CD14-positive monocyte (primary cell): Measurements from ENCODE around the gene RIMBP2. TPM values are rescaled to one million over a fixed set of nuclear protein-coding genes. Genes with fewer than 3 reads are reported as not detected.

Source experiments
- DNase-seq, 3 donors: peaks; one replicate each; pipeline ENCODE4 v3.0.0-alpha.2; 2011 to 2022
- H2AFZ ChIP-seq: 2 replicates; pipeline ENCODE4 v1.6.0; 2012; ENCODE audit warnings: mild to moderate bottlenecking, low read depth, low read length, inconsistent platforms; ENCODE audit not compliant: insufficient read depth, poor library complexity, severe bottlenecking
- H3K27ac ChIP-seq, 2 donors: 1 replicate in 1 of 2; 2 replicates in 1 of 2; pipeline ENCODE4 v1.5.1; 2012 to 2013; ENCODE audit warnings: low read length in 2 of 2, control low read depth in 1 of 2, inconsistent platforms in 1 of 2, low read depth in 1 of 2, mild to moderate bottlenecking in 1 of 2
- H3K27me3 ChIP-seq, 2 donors: one replicate each; pipeline versions ENCODE4 v1.6.0 to v1.6.1; 2011 to 2013; ENCODE audit warnings: low read length in 2 of 2; ENCODE audit not compliant: control insufficient read depth in 2 of 2, insufficient read depth in 2 of 2
- H3K36me3 ChIP-seq, 2 donors: replicated peaks in 1 of 2; 1 replicate in 1 of 2; 2 replicates in 1 of 2; pipeline versions ENCODE4 v1.5.1 to v1.6.1; 2012 to 2013; ENCODE audit warnings: low read length in 2 of 2, control low read depth in 1 of 2, inconsistent platforms in 1 of 2, mild to moderate bottlenecking in 1 of 2; ENCODE audit not compliant: insufficient read depth in 2 of 2, control insufficient read depth in 1 of 2
- H3K4me1 ChIP-seq, 2 donors: 1 replicate in 1 of 2; 2 replicates in 1 of 2; pipeline versions ENCODE4 v1.5.1 to v1.6.1; 2012 to 2013; ENCODE audit warnings: low read length in 2 of 2, control low read depth in 1 of 2, inconsistent platforms in 1 of 2, mild to moderate bottlenecking in 1 of 2, moderate library complexity in 1 of 2; ENCODE audit not compliant: insufficient read depth in 2 of 2, control insufficient read depth in 1 of 2
- H3K4me2 ChIP-seq: replicated peaks from 2 replicates; pipeline ENCODE3; 2012; ENCODE audit warnings: low read length, moderate library complexity, mild to moderate bottlenecking; ENCODE audit not compliant: poor library complexity, severe bottlenecking; ENCODE audit errors: extremely low read depth
- H3K4me3 ChIP-seq, 3 experiments: fragments of 200-600 bp in 1 of 3; sonication (generic) in 1 of 3; replicated peaks in 1 of 3; 1 replicate in 2 of 3; 2 replicates in 1 of 3; pipeline ENCODE4 v1.5.1; 2011 to 2013; ENCODE audit warnings: low read length in 3 of 3, mild to moderate bottlenecking in 3 of 3, control low read depth in 2 of 3, low read depth in 2 of 3, inconsistent platforms in 1 of 3, moderate library complexity in 1 of 3
- H3K79me2 ChIP-seq: 2 replicates; pipeline ENCODE4 v1.6.0; 2012; ENCODE audit warnings: mild to moderate bottlenecking, control low read depth, inconsistent platforms, low read length, moderate library complexity; ENCODE audit not compliant: insufficient read depth
- H3K9ac ChIP-seq: 2 replicates; pipeline ENCODE4 v1.6.0; 2017; ENCODE audit warnings: low read length, mild to moderate bottlenecking; ENCODE audit not compliant: insufficient read depth, poor library complexity, severe bottlenecking
- H3K9me3 ChIP-seq, 2 donors: replicated peaks in 1 of 2; 1 replicate in 1 of 2; 2 replicates in 1 of 2; pipeline versions ENCODE4 v1.5.1 to v1.6.1; 2012 to 2013; ENCODE audit warnings: low read length in 2 of 2, control low read depth in 1 of 2; ENCODE audit not compliant: control insufficient read depth in 1 of 2, insufficient read depth in 1 of 2
- H4K20me1 ChIP-seq: 2 replicates; pipeline ENCODE4 v1.6.0; 2012; ENCODE audit warnings: mild to moderate bottlenecking, low read length, control low read depth, moderate library complexity; ENCODE audit not compliant: insufficient read depth
- H3K27ac Mint-ChIP-seq, 7 donors: one replicate each; pipeline ENCODE4 v1.8.0; 2020; ENCODE audit warnings: mild to moderate bottlenecking in 7 of 7, mixed read lengths in 7 of 7, moderate library complexity in 6 of 7, inconsistent platforms in 2 of 7
- H3K27me3 Mint-ChIP-seq, 3 donors: one replicate each; pipeline ENCODE4 v1.8.0; 2021 to 2022; ENCODE audit warnings: low read depth in 3 of 3, mild to moderate bottlenecking in 3 of 3, mixed read lengths in 3 of 3, moderate library complexity in 3 of 3, inconsistent platforms in 1 of 3
- H3K36me3 Mint-ChIP-seq, 2 donors: one replicate each; pipeline ENCODE4 v1.8.0; 2020; ENCODE audit warnings: mixed read lengths in 2 of 2, inconsistent platforms in 1 of 2, mild to moderate bottlenecking in 1 of 2
- H3K4me1 Mint-ChIP-seq: one replicate; pipeline ENCODE4 v1.8.0; 2020; ENCODE audit warnings: mild to moderate bottlenecking, mixed read lengths
- H3K4me3 Mint-ChIP-seq, 2 donors: one replicate each; pipeline ENCODE4 v1.8.0; 2020; ENCODE audit warnings: mild to moderate bottlenecking in 2 of 2, mixed read lengths in 2 of 2, moderate library complexity in 1 of 2
- H3K9me3 Mint-ChIP-seq, 7 donors: one replicate each; pipeline ENCODE4 v1.8.0; 2020 to 2022; ENCODE audit warnings: mixed read lengths in 7 of 7, mild to moderate bottlenecking in 6 of 7, moderate library complexity in 6 of 7, inconsistent platforms in 2 of 7
- WGBS: methylation state at CpG from one replicate; pipeline ENCODE4 v1.1.5; 2013; ENCODE audit warnings: missing lambda C conversion rate; ENCODE audit not compliant: insufficient coverage; 5-methylcytosine and 5-hydroxymethylcytosine counted together
- intact Hi-C, 2 donors: fragments of 100-400 bp; cut with micrococcal nuclease; formaldehyde crosslinking; loops; one replicate each; pipeline versions ENCODE4 v1.15.0 to v1.15.1; 2023
- polyA plus RNA-seq, 3 donors: library from polyadenylated mRNA; depleted of rRNA in 1 of 3; unstranded in 2 of 3; stranded (reverse) in 1 of 3; fragments of 300-500 nt in 2 of 3; fragments of >200 nt in 1 of 3; fragmentation: Illumina TruSeq in 2 of 3; gene quantifications; 1 replicate in 2 of 3; 2 replicates in 1 of 3; pipeline ENCODE4 v1.2.3, GENCODE V29; 2012 to 2021
- TF ChIP-seq, protein P1 (sequence below): fragments of 200-600 bp; IDR thresholded peaks from one replicate; pipeline ENCODE4 v1.8.0; 2022; ENCODE audit warnings: antibody characterized with exemption, mild to moderate bottlenecking

RIMBP2 gene
- polyA plus RNA-seq, 3 donors, result not detected

DNA sequence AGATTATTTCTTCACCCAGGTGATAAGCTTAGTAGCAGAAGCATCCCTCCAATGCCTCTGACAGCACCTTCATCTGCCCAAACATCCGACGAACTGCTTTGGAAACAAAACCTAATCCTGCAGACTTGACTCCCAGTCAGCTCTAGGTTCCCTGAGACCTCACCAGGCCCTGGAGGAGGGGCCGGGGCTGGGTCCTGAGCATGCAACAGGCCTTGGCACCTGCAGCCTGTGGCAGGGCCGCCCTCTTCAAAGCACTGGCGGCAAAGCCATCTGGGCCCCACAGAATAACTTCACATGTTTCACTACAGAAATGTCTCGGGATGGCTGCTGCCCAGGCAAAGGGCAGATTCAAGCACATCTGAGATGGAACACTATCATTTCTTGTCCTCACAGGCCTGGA lies 245.1 kb downstream of the RIMBP2 start:
- Histone ChIP-seq H3K4me1 (no peaks in the 10 kb centered on the region), H3K79me2 (no peaks in the 10 kb centered on the region), H3K9me3 (peaks cover 23 to 24% of the 10 kb centered on the region in 2 donors), H3K27me3 (no peaks in the 10 kb centered on the region), H3K27ac (no peak overlapping the region), H3K9ac (no peak overlapping the region), H3K4me2 (no peak overlapping the region), H3K36me3 (no peaks in the 10 kb centered on the region), H4K20me1 (no peaks in the 10 kb centered on the region), H3K4me3 (no peak overlapping the region), H2AFZ (no peak overlapping the region)
- Mint-ChIP-seq H3K9me3 (peaks cover 10 to 29% (median 18%) of the 10 kb centered on the region in 7 donors), H3K27me3 (peaks cover 0 to 6% (median 3%) of the 10 kb centered on the region in 3 donors), H3K4me1 (no peaks in the 10 kb centered on the region), H3K4me3 (no peak overlapping the region), H3K27ac (no peak overlapping the region), H3K36me3 (no peaks in the 10 kb centered on the region)
- WGBS, result 82% methylated on average over 6 of the region's 6 CpGs
- DNase-seq, result no peak
- intact Hi-C loops, result no loop called here
- TF ChIP-seq, protein P1, sequence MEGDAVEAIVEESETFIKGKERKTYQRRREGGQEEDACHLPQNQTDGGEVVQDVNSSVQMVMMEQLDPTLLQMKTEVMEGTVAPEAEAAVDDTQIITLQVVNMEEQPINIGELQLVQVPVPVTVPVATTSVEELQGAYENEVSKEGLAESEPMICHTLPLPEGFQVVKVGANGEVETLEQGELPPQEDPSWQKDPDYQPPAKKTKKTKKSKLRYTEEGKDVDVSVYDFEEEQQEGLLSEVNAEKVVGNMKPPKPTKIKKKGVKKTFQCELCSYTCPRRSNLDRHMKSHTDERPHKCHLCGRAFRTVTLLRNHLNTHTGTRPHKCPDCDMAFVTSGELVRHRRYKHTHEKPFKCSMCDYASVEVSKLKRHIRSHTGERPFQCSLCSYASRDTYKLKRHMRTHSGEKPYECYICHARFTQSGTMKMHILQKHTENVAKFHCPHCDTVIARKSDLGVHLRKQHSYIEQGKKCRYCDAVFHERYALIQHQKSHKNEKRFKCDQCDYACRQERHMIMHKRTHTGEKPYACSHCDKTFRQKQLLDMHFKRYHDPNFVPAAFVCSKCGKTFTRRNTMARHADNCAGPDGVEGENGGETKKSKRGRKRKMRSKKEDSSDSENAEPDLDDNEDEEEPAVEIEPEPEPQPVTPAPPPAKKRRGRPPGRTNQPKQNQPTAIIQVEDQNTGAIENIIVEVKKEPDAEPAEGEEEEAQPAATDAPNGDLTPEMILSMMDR, result no peak

DNA sequence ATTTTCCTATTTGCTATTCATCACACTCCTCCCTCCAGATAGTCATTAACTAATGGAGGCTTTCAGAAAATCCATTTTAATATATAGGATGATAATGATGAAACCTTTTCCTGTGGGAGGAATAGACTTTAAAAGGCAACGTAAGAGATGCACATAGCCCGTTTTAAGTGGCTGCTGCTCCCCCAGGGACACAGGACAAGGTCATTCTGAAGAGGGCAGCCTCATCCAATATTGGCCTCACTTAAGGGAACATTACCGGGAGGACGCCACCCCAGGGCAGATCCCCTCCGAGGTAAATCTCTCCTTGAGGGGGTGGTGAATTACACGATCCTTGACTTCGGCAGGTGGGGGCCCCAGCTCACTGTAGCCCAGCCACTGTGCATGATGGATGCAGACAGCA lies 246.5 kb downstream of the RIMBP2 start:
- H3K4me3 Mint-ChIP-seq, result no peak overlapping the region
- Histone ChIP-seq H3K4me3 (no peak overlapping the region), H3K79me2 (no peaks in the 10 kb centered on the region), H4K20me1 (no peaks in the 10 kb centered on the region), H3K4me1 (no peaks in the 10 kb centered on the region), H3K4me2 (no peak overlapping the region), H3K36me3 (no peaks in the 10 kb centered on the region), H3K9me3 (peaks cover 24 to 37% of the 10 kb centered on the region in 2 donors), H3K9ac (no peak overlapping the region), H2AFZ (no peak overlapping the region), H3K27me3 (no peaks in the 10 kb centered on the region), H3K27ac (no peak overlapping the region)
- intact Hi-C loops, result no loop called here
- WGBS, result 94% methylated on average over 4 of the region's 7 CpGs
- H3K36me3 Mint-ChIP-seq, result no peaks in the 10 kb centered on the region
- peaks cover 10 to 40% (median 19%) of the 10 kb centered on the region in 7 donors for H3K9me3 Mint-ChIP-seq
- TF ChIP-seq, protein P1, result no peak
- no peak overlapping the region for H3K27ac Mint-ChIP-seq
- no peaks in the 10 kb centered on the region for H3K4me1 Mint-ChIP-seq
- no peak for DNase-seq
- H3K27me3 Mint-ChIP-seq, result peaks cover 0 to 4% (median 3%) of the 10 kb centered on the region in 3 donors
